Endothelial cell of umbilical vein (primary cell): ENCODE results near the gene ASS1. TPM values are rescaled to one million over a fixed set of nuclear protein-coding genes. Genes with fewer than 3 reads are reported as not detected.

ENCODE experiments used
- BruUV-seq: library from RNA; stranded (reverse); fragments of 400-500 nt; replicated peaks from 2 replicates; lab custom pipeline; 2021; lab: Mats Ljungman, UMichigan
- CTCF ChIA-PET: fragments of 300-600, 350-600 bp; sonication (Branson Sonifier 250); formaldehyde crosslinking; loops from one replicate; lab custom pipeline; 2021; ENCODE audit warnings: antibody characterized with exemption, inconsistent platforms; lab: Charles Lee
- POLR2A ChIA-PET: fragments of 300-600, 350-600 bp; sonication (Branson Sonifier 250); formaldehyde crosslinking; loops from one replicate; lab custom pipeline; 2021; ENCODE audit warnings: antibody characterized with exemption, inconsistent platforms; lab: Charles Lee
- DNase-seq: peaks from one replicate; pipeline ENCODE4 v3.0.0-alpha.2; 2011; ENCODE audit warnings: low read depth, low spot score
- FAIRE-seq: peaks from 2 replicates; lab custom pipeline; 2011; peaks lifted over from hg19 to GRCh38; lab: Jason Lieb, UNC
- H2AFZ ChIP-seq: 2 replicates; pipeline ENCODE4 v1.6.0; 2012; ENCODE audit warnings: low read depth, low read length, control low read depth, inconsistent platforms
- H3K27ac ChIP-seq: 2 replicates; pipeline ENCODE4 v1.5.1; 2011; ENCODE audit warnings: low read depth, mild to moderate bottlenecking, control low read depth, low read length, moderate library complexity; ENCODE audit not compliant: insufficient read depth
- H3K27me3 ChIP-seq, 2 experiments: 2 replicates each; pipeline versions ENCODE4 v1.6.0 to v1.6.1; 2011; ENCODE audit warnings: low read length in 2 of 2, mixed read lengths in 1 of 2; ENCODE audit not compliant: control insufficient read depth in 2 of 2, insufficient read depth in 2 of 2
- H3K36me3 ChIP-seq, 2 experiments: 2 replicates in 1 of 2; 3 replicates in 1 of 2; pipeline ENCODE4 v1.5.1; 2011; ENCODE audit warnings: low read length in 2 of 2, mild to moderate bottlenecking in 1 of 2, moderate library complexity in 1 of 2; ENCODE audit not compliant: control insufficient read depth in 2 of 2, insufficient read depth in 2 of 2; ENCODE audit errors: extremely low read depth in 1 of 2
- H3K4me1 ChIP-seq: 3 replicates; pipeline ENCODE4 v1.5.1; 2011; ENCODE audit warnings: mild to moderate bottlenecking, low read length; ENCODE audit not compliant: control insufficient read depth, insufficient read depth; ENCODE audit errors: extremely low read depth
- H3K4me2 ChIP-seq: 2 replicates; pipeline ENCODE4 v1.6.1; 2011; ENCODE audit warnings: low read length, control low read depth, mixed read lengths; ENCODE audit not compliant: insufficient read depth
- H3K4me3 ChIP-seq, 3 experiments: fragments of 200-600 bp in 1 of 3; sonication (generic), shearing (Covaris generic) in 1 of 3; replicated peaks in 1 of 3; 2 replicates each; pipeline ENCODE4 v1.5.1; 2011 to 2016; ENCODE audit warnings: control low read depth in 3 of 3, low read length in 3 of 3, mild to moderate bottlenecking in 2 of 3, inconsistent platforms in 1 of 3, low read depth in 1 of 3, moderate library complexity in 1 of 3; ENCODE audit not compliant: insufficient read depth in 1 of 3
- H3K79me2 ChIP-seq: 2 replicates; pipeline ENCODE4 v1.6.0; 2012; ENCODE audit warnings: low read length, inconsistent platforms; ENCODE audit not compliant: control insufficient read depth, insufficient read depth
- H3K9ac ChIP-seq: replicated peaks from 2 replicates; pipeline ENCODE3; 2011; ENCODE audit warnings: low read length, control low read depth; ENCODE audit not compliant: insufficient read depth; ENCODE audit errors: extremely low read depth
- H3K9me1 ChIP-seq: replicated peaks from 3 replicates; pipeline ENCODE4 v1.6.0; 2011; ENCODE audit warnings: mild to moderate bottlenecking, low read length; ENCODE audit not compliant: control insufficient read depth, insufficient read depth; ENCODE audit errors: extremely low read depth
- H3K9me3 ChIP-seq: replicated peaks from 2 replicates; pipeline ENCODE4 v1.5.1; 2012; ENCODE audit warnings: low read length, inconsistent platforms; ENCODE audit not compliant: control insufficient read depth, insufficient read depth
- H4K20me1 ChIP-seq: replicated peaks from 2 replicates; pipeline ENCODE3; 2011; ENCODE audit warnings: mild to moderate bottlenecking, low read length; ENCODE audit not compliant: control insufficient read depth, insufficient read depth; ENCODE audit errors: extremely low read depth
- EZH2 ChIP-seq: IDR thresholded peaks from 2 replicates; pipeline ENCODE4 v1.6.1; 2012; ENCODE audit warnings: borderline replicate concordance, low read depth, mild to moderate bottlenecking, moderate library complexity, low read length, inconsistent platforms; ENCODE audit not compliant: severe bottlenecking
- JUN ChIP-seq: IDR thresholded peaks from 2 replicates; pipeline ENCODE4 v1.6.1; 2011; ENCODE audit warnings: borderline replicate concordance, low read depth; ENCODE audit not compliant: insufficient read length, insufficient read depth
- POLR2A ChIP-seq: IDR thresholded peaks from 2 replicates; pipeline ENCODE4 v1.6.1; 2012; ENCODE audit warnings: low read depth, mild to moderate bottlenecking, control low read depth, low read length
- POLR2AphosphoS5 ChIP-seq: IDR thresholded peaks from 2 replicates; pipeline ENCODE4 v1.6.1; 2012; ENCODE audit warnings: low read depth, mild to moderate bottlenecking, control low read depth, low read length, moderate library complexity; ENCODE audit not compliant: insufficient read depth
- dilution Hi-C: fragments of 300-500 bp; cut with MboI; formaldehyde crosslinking; loops from one replicate; pipeline ENCODE4 v1.15.0; 2019; ENCODE audit warnings: low sequenced_read_pairs; ENCODE audit not compliant: extremely low pct_ligation_motif_present
- intact Hi-C: fragments of 100-400 bp; cut with micrococcal nuclease; formaldehyde crosslinking; loops from one replicate; pipeline ENCODE4 v1.10.0; 2022
- polyA plus RNA-seq, 4 experiments: library from polyadenylated mRNA; depleted of rRNA in 3 of 4; stranded (reverse) in 3 of 4; unstranded in 1 of 4; fragments of >200 nt; gene quantifications; 2 replicates each; pipeline versions ENCODE4 v1.2.1 to v1.2.3, GENCODE V29; 2011 to 2012; ENCODE audit warnings: missing spikeins in 1 of 4
- total RNA-seq: library from RNA; stranded (reverse); gene quantifications from 2 replicates; pipeline ENCODE4 v1.2.3, GENCODE V29; 2021
- TF ChIP-seq, protein P1 (sequence below): IDR thresholded peaks from 2 replicates; pipeline ENCODE4 v1.6.1; 2011; ENCODE audit not compliant: insufficient read depth, insufficient read length
- TF ChIP-seq, protein P2 (sequence below), 2 donors: IDR thresholded peaks; 1 replicate in 1 of 2; 2 replicates in 1 of 2; pipeline ENCODE4 v1.5.1; 2011; ENCODE audit warnings: low read length in 2 of 2, mild to moderate bottlenecking in 2 of 2, moderate library complexity in 2 of 2, control low read depth in 1 of 2, inconsistent platforms in 1 of 2, low read depth in 1 of 2; ENCODE audit not compliant: insufficient read depth in 1 of 2; ENCODE audit errors: extremely low read depth in 1 of 2

ASS1 gene
- total and polyA plus RNA-seq, 2 donors (not counting 3 experiments of a cell fraction or from before 2014, with no cell fraction given), result 3.6 to 12.4 TPM

- Histone ChIP-seq H3K4me1 (peaks cover 12% of the 10 kb centered on the region), H3K79me2 (no peaks in the 10 kb centered on the region), H4K20me1 (no peaks in the 10 kb centered on the region), H3K27ac (no peak overlapping the region), H3K9me3 (no peaks in the 10 kb centered on the region), H3K9ac (no peak overlapping the region), H3K4me2 (no peak overlapping the region), H3K27me3 (peaks cover 0 to 2% of the 10 kb centered on the region in 2 experiments), H3K4me3 (no peak overlapping the region), H3K9me1 (no peaks in the 10 kb centered on the region), H2AFZ (no peak overlapping the region), H3K36me3 (no peaks in the 10 kb centered on the region)
- POLR2A ChIA-PET, result no interaction called here
- TF ChIP-seq, protein P1, sequence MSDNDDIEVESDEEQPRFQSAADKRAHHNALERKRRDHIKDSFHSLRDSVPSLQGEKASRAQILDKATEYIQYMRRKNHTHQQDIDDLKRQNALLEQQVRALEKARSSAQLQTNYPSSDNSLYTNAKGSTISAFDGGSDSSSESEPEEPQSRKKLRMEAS, result no peak
- no peak for TF ChIP-seq POLR2AphosphoS5
- TF ChIP-seq, protein P2, sequence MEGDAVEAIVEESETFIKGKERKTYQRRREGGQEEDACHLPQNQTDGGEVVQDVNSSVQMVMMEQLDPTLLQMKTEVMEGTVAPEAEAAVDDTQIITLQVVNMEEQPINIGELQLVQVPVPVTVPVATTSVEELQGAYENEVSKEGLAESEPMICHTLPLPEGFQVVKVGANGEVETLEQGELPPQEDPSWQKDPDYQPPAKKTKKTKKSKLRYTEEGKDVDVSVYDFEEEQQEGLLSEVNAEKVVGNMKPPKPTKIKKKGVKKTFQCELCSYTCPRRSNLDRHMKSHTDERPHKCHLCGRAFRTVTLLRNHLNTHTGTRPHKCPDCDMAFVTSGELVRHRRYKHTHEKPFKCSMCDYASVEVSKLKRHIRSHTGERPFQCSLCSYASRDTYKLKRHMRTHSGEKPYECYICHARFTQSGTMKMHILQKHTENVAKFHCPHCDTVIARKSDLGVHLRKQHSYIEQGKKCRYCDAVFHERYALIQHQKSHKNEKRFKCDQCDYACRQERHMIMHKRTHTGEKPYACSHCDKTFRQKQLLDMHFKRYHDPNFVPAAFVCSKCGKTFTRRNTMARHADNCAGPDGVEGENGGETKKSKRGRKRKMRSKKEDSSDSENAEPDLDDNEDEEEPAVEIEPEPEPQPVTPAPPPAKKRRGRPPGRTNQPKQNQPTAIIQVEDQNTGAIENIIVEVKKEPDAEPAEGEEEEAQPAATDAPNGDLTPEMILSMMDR (IDR thresholded peaks at IDR 0.05; ENCODE audit: extremely low read depth in 1 of 2, insufficient read depth in 1 of 2, low read depth in 1 of 2, low read length in 2 of 2), result no peak
- no peak for TF ChIP-seq JUN
- TF ChIP-seq POLR2A, result no peak
- no peak for TF ChIP-seq EZH2
- dilution Hi-C loops, result no loop called here
- no TSS peak for BruUV-seq
- CTCF ChIA-PET, result interaction anchor here (0.9 to 1.5 kb wide), 4 partner anchors 12 to 257 kb away, joined by 3 to 4 read pairs (median 4); no protein-coding TSS in a partner anchor
- intact Hi-C loops, result no loop called here
- no peak for DNase-seq
- FAIRE-seq, result no peak
Measured at GRCh38 chr9:130425741-130426466, 18.9 kb upstream of the ASS1 start.
